Measurements from ENCODE around the gene KRT77. TPM values are rescaled to one million over a fixed set of nuclear protein-coding genes. Genes with fewer than 3 reads are reported as not detected.

Gene KRT77
- polyA plus RNA-seq, 2 donors = 0.06 TPM; not detected in 1

GRCh38 chr12:52683575-52684300 is 19.6 kb downstream of the KRT77 start:
- H3K27ac ChIP-seq (ENCODE audit: low read depth in 2 of 2, low read length in 1 of 2) = no peak overlapping the region
- no peaks in the 10 kb centered on the region for H3K27me3 ChIP-seq (ENCODE audit: control insufficient read depth in 1 of 2, insufficient read depth in 2 of 2, low read length in 2 of 2)
- H3K4me1 ChIP-seq (ENCODE audit: control insufficient read depth in 2 of 2, insufficient read depth in 2 of 2, low read length in 1 of 2) = peaks cover 0 to 18% of the 10 kb centered on the region in 2 donors

GRCh38 chr12:52682938-52683574 is 20.3 kb downstream of the KRT77 start:
- H3K9me3 ChIP-seq (ENCODE audit: control insufficient read depth in 2 of 2, insufficient read depth in 1 of 2, low read depth in 1 of 2, low read length in 1 of 2) = no peaks in the 10 kb centered on the region
- WGBS, 2 donors = 72 to 74% methylated on average over 4 of the region's 4 CpGs
- peaks cover 0 to 17% of the 10 kb centered on the region in 2 donors for H3K4me1 ChIP-seq (ENCODE audit: control insufficient read depth in 2 of 2, insufficient read depth in 2 of 2, low read length in 1 of 2)
- no peaks in the 10 kb centered on the region for H3K36me3 ChIP-seq (ENCODE audit: control insufficient read depth in 2 of 2, insufficient read depth in 2 of 2, low read length in 1 of 2)
- no peaks in the 10 kb centered on the region for H3K27me3 ChIP-seq (ENCODE audit: control insufficient read depth in 1 of 2, insufficient read depth in 2 of 2, low read length in 2 of 2)
- no peak overlapping the region for H3K27ac ChIP-seq (ENCODE audit: low read depth in 2 of 2, low read length in 1 of 2)
- H3K4me3 ChIP-seq (ENCODE audit: low read depth in 1 of 2, low read length in 2 of 2) = no peak overlapping the region

More at GRCh38 chr12:52683575-52684300, 19.6 kb downstream of the KRT77 start:
- no peaks in the 10 kb centered on the region for H3K36me3 ChIP-seq (ENCODE audit: control insufficient read depth in 2 of 2, insufficient read depth in 2 of 2, low read length in 1 of 2)
- 83 to 89% methylated on average over 12 of the region's 12 CpGs for WGBS, 2 donors
- no peaks in the 10 kb centered on the region for H3K9me3 ChIP-seq (ENCODE audit: control insufficient read depth in 2 of 2, insufficient read depth in 1 of 2, low read depth in 1 of 2, low read length in 1 of 2)
- no peak overlapping the region for H3K4me3 ChIP-seq (ENCODE audit: low read depth in 1 of 2, low read length in 2 of 2)

GRCh38 chr12:52682381-52682660 is 21.0 kb downstream of the KRT77 start:
- Histone ChIP-seq H3K9me3 (ENCODE audit: control insufficient read depth in 2 of 2, insufficient read depth in 1 of 2, low read depth in 1 of 2, low read length in 1 of 2) (no peaks in the 10 kb centered on the region), H3K27me3 (ENCODE audit: control insufficient read depth in 1 of 2, insufficient read depth in 2 of 2, low read length in 2 of 2) (no peaks in the 10 kb centered on the region)

GRCh38 chr12:52681526-52682380 is 21.6 kb downstream of the KRT77 start:
- no peaks in the 10 kb centered on the region for H3K9me3 ChIP-seq (ENCODE audit: control insufficient read depth in 2 of 2, insufficient read depth in 1 of 2, low read depth in 1 of 2, low read length in 1 of 2)
- no peak overlapping the region for H3K4me3 ChIP-seq (ENCODE audit: low read depth in 1 of 2, low read length in 2 of 2)
- no peaks in the 10 kb centered on the region for H3K36me3 ChIP-seq (ENCODE audit: control insufficient read depth in 2 of 2, insufficient read depth in 2 of 2, low read length in 1 of 2)
- no peaks in the 10 kb centered on the region for H3K27me3 ChIP-seq (ENCODE audit: control insufficient read depth in 1 of 2, insufficient read depth in 2 of 2, low read length in 2 of 2)
- peaks cover 0 to 11% of the 10 kb centered on the region in 2 donors for H3K4me1 ChIP-seq (ENCODE audit: control insufficient read depth in 2 of 2, insufficient read depth in 2 of 2, low read length in 1 of 2)
- 68 to 75% methylated on average over 12 of the region's 12 CpGs for WGBS, 2 donors
- H3K27ac ChIP-seq (ENCODE audit: low read depth in 2 of 2, low read length in 1 of 2) = no peak overlapping the region

More at GRCh38 chr12:52682381-52682660, 21.0 kb downstream of the KRT77 start:
- Histone ChIP-seq H3K36me3 (ENCODE audit: control insufficient read depth in 2 of 2, insufficient read depth in 2 of 2, low read length in 1 of 2) (no peaks in the 10 kb centered on the region), H3K27ac (ENCODE audit: low read depth in 2 of 2, low read length in 1 of 2) (no peak overlapping the region), H3K4me1 (ENCODE audit: control insufficient read depth in 2 of 2, insufficient read depth in 2 of 2, low read length in 1 of 2) (peaks cover 0 to 11% of the 10 kb centered on the region in 2 donors), H3K4me3 (ENCODE audit: low read depth in 1 of 2, low read length in 2 of 2) (no peak overlapping the region)
- 42 to 59% methylated on average over 2 of the region's 2 CpGs for WGBS, 2 donors

GRCh38 chr12:52680363-52680762 is 23.0 kb downstream of the KRT77 start, which contains the start of gene KRT1:
Gene KRT1, minus strand, starts transcription at chr12:52680407. Its CDS starts 59 bp downstream, at chr12:52680348.
- WGBS, 2 donors = 76 to 95% methylated on average over 3 of the region's 3 CpGs
- H3K36me3 ChIP-seq (ENCODE audit: control insufficient read depth in 2 of 2, insufficient read depth in 2 of 2, low read length in 1 of 2) = no peaks in the 10 kb centered on the region
- H3K4me3 ChIP-seq (ENCODE audit: low read depth in 1 of 2, low read length in 2 of 2) = no peak within 1 kb of the TSS
- H3K4me1 ChIP-seq (ENCODE audit: control insufficient read depth in 2 of 2, insufficient read depth in 2 of 2, low read length in 1 of 2) = peaks cover 0 to 11% of the 10 kb centered on the region in 2 donors
- no peaks in the 10 kb centered on the region for H3K27me3 ChIP-seq (ENCODE audit: control insufficient read depth in 1 of 2, insufficient read depth in 2 of 2, low read length in 2 of 2)
- no peaks in the 10 kb centered on the region for H3K9me3 ChIP-seq (ENCODE audit: control insufficient read depth in 2 of 2, insufficient read depth in 1 of 2, low read depth in 1 of 2, low read length in 1 of 2)
- H3K27ac ChIP-seq (ENCODE audit: low read depth in 2 of 2, low read length in 1 of 2) = no peak within 1 kb of the TSS

GRCh38 chr12:52679875-52680274 is 23.4 kb downstream of the KRT77 start:
- no peaks in the 10 kb centered on the region for H3K36me3 ChIP-seq (ENCODE audit: control insufficient read depth in 2 of 2, insufficient read depth in 2 of 2, low read length in 1 of 2)
- 92% methylated on average over 5 of the region's 5 CpGs for WGBS, 2 donors
- H3K27me3 ChIP-seq (ENCODE audit: control insufficient read depth in 1 of 2, insufficient read depth in 2 of 2, low read length in 2 of 2) = no peaks in the 10 kb centered on the region
- peaks cover 0 to 11% of the 10 kb centered on the region in 2 donors for H3K4me1 ChIP-seq (ENCODE audit: control insufficient read depth in 2 of 2, insufficient read depth in 2 of 2, low read length in 1 of 2)
- no peak overlapping the region for H3K4me3 ChIP-seq (ENCODE audit: low read depth in 1 of 2, low read length in 2 of 2)
- H3K27ac ChIP-seq (ENCODE audit: low read depth in 2 of 2, low read length in 1 of 2) = no peak overlapping the region
- no peaks in the 10 kb centered on the region for H3K9me3 ChIP-seq (ENCODE audit: control insufficient read depth in 2 of 2, insufficient read depth in 1 of 2, low read depth in 1 of 2, low read length in 1 of 2)

- no peaks in the 10 kb centered on the region for H3K4me1 ChIP-seq (ENCODE audit: control insufficient read depth in 2 of 2, insufficient read depth in 2 of 2, low read length in 1 of 2)
- no peaks in the 10 kb centered on the region for H3K27me3 ChIP-seq (ENCODE audit: control insufficient read depth in 1 of 2, insufficient read depth in 2 of 2, low read length in 2 of 2)
- WGBS, 2 donors = 69 to 82% methylated on average over 1 of the region's 1 CpG
- H3K4me3 ChIP-seq (ENCODE audit: low read depth in 1 of 2, low read length in 2 of 2) = no peak overlapping the region
- no peaks in the 10 kb centered on the region for H3K36me3 ChIP-seq (ENCODE audit: control insufficient read depth in 2 of 2, insufficient read depth in 2 of 2, low read length in 1 of 2)
- H3K9me3 ChIP-seq (ENCODE audit: control insufficient read depth in 2 of 2, insufficient read depth in 1 of 2, low read depth in 1 of 2, low read length in 1 of 2) = no peaks in the 10 kb centered on the region
- no peak overlapping the region for H3K27ac ChIP-seq (ENCODE audit: low read depth in 2 of 2, low read length in 1 of 2)
Observed at GRCh38 chr12:52677671-52678070, 25.7 kb downstream of the KRT77 start.

- Histone ChIP-seq H3K36me3 (ENCODE audit: control insufficient read depth in 2 of 2, insufficient read depth in 2 of 2, low read length in 1 of 2) (no peaks in the 10 kb centered on the region), H3K27me3 (ENCODE audit: control insufficient read depth in 1 of 2, insufficient read depth in 2 of 2, low read length in 2 of 2) (no peaks in the 10 kb centered on the region), H3K9me3 (ENCODE audit: control insufficient read depth in 2 of 2, insufficient read depth in 1 of 2, low read depth in 1 of 2, low read length in 1 of 2) (no peaks in the 10 kb centered on the region), H3K27ac (ENCODE audit: low read depth in 2 of 2, low read length in 1 of 2) (no peak overlapping the region), H3K4me1 (ENCODE audit: control insufficient read depth in 2 of 2, insufficient read depth in 2 of 2, low read length in 1 of 2) (no peaks in the 10 kb centered on the region), H3K4me3 (ENCODE audit: low read depth in 1 of 2, low read length in 2 of 2) (no peak overlapping the region)
- 84 to 88% methylated on average over 5 of the region's 5 CpGs for WGBS, 2 donors
Observed at GRCh38 chr12:52677126-52677525, 26.2 kb downstream of the KRT77 start.

- 92 to 93% methylated on average over 7 of the region's 7 CpGs for WGBS, 2 donors
- H3K4me3 ChIP-seq (ENCODE audit: low read depth in 1 of 2, low read length in 2 of 2) = no peak overlapping the region
Observed at GRCh38 chr12:52676163-52676562, 27.2 kb downstream of the KRT77 start.

More at GRCh38 chr12:52676163-52676562, 27.2 kb downstream of the KRT77 start:
- Histone ChIP-seq H3K27ac (ENCODE audit: low read depth in 2 of 2, low read length in 1 of 2) (no peak overlapping the region), H3K9me3 (ENCODE audit: control insufficient read depth in 2 of 2, insufficient read depth in 1 of 2, low read depth in 1 of 2, low read length in 1 of 2) (no peaks in the 10 kb centered on the region), H3K27me3 (ENCODE audit: control insufficient read depth in 1 of 2, insufficient read depth in 2 of 2, low read length in 2 of 2) (no peaks in the 10 kb centered on the region), H3K36me3 (ENCODE audit: control insufficient read depth in 2 of 2, insufficient read depth in 2 of 2, low read length in 1 of 2) (no peaks in the 10 kb centered on the region), H3K4me1 (ENCODE audit: control insufficient read depth in 2 of 2, insufficient read depth in 2 of 2, low read length in 1 of 2) (no peaks in the 10 kb centered on the region)
